Measurements from ENCODE around the gene FUT7.
A peak's percentile ranks its signal among the peaks of the same experiment; 100 is the strongest.

The FUT7 gene

DNA sequence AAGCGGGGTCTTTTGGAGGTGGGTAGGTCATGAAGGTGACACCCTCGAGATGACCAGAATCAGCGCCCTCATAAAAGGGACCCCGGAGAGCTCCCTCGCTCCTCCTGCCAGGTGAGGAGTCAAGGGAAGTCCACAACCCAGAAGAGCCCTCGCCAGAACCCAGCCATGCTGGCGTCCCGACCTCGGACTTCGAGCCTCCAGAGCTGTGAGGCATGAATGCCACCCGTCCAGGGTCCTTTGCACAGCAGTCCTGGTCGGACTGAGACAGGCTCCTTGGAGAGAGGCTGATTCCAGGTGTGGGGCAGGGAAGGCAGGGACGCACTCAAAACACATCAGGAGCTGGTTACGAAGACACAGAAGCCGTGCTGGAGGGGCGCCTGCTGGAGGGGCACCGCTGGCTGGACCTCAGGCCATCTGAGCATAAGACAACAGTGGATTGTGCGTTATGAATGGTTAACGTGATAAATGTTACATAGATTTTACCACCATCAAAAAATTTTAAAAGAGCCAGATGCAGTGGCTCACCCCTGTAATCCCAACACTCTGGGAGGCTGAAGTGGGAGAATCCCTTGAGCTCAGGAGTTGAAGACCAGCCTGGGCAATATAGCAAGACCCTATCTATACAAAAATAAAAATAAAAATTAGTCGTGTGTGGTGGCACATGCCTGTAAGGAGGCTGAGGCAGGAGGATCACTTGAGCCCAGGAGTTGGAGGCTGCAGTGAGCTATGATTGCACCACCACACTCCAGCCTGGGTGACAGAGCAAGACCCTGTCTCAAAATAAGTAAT lies 29.8 kb downstream of the FUT7 start:
- no peak for DNase-seq (ENCODE audit: low read depth)

DNA sequence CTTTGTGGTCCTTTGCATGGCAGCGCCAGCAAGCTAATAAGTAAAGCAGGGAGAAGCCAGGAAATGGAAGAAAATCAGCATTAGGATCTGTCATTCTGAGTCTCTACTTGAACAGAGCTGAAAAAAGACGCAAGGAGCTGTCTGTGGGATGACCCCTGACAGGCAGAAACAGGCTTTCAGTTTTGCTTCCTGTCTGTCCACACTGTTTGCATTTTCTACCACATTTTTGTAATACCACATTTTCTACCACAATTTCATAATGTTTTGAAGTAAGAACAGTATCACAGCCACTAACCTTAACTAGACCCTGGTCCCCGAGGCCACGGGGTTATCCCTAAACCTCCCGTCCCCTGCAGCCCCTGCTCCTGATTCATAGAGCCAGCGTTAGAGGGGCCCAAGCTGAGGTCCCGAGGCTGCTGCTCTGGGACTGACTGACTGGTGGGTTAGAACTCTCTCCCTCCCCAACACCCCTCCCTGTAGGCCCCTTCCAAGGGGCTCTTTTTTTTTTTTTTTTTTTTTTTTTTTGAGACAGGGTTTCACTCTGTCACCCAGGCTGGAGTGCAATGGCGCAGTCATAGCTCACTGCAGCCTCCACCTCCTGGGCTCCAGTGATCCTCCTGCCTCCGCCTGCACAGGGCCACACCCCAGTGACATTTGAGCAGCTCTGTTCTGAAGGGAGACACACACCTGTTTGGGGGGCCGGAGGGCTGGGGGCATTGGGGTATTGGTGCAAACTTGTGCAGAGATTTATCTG lies 31.5 kb downstream of the FUT7 start:
- DNase-seq (ENCODE audit: low read depth) = no peak

DNA sequence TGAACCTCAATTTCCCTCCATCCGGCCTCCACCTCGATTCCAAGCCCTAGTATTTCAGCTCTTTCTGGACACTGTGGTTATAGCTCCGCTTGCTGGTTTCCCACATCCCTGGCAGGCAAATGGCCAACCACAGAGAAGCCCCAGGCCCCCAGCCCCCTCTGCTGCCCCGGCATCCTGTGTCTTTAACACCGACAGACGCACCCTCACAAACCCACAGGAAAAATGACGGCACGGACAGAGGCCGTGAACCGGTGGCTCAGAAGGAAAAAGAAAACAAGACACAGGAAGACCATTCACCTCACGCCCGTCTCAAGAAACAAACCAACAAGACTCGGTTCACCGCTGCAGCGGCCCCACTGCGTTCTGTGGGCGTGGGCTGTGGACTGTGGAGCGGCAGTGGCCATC lies 34.1 kb downstream of the FUT7 start:
- DNase-seq (ENCODE audit: low read depth) = no peak

GRCh38 chr9:136997371-136997770 lies 34.5 kb downstream of the FUT7 start:
- DNase-seq (ENCODE audit: low read depth) = no peak

DNA sequence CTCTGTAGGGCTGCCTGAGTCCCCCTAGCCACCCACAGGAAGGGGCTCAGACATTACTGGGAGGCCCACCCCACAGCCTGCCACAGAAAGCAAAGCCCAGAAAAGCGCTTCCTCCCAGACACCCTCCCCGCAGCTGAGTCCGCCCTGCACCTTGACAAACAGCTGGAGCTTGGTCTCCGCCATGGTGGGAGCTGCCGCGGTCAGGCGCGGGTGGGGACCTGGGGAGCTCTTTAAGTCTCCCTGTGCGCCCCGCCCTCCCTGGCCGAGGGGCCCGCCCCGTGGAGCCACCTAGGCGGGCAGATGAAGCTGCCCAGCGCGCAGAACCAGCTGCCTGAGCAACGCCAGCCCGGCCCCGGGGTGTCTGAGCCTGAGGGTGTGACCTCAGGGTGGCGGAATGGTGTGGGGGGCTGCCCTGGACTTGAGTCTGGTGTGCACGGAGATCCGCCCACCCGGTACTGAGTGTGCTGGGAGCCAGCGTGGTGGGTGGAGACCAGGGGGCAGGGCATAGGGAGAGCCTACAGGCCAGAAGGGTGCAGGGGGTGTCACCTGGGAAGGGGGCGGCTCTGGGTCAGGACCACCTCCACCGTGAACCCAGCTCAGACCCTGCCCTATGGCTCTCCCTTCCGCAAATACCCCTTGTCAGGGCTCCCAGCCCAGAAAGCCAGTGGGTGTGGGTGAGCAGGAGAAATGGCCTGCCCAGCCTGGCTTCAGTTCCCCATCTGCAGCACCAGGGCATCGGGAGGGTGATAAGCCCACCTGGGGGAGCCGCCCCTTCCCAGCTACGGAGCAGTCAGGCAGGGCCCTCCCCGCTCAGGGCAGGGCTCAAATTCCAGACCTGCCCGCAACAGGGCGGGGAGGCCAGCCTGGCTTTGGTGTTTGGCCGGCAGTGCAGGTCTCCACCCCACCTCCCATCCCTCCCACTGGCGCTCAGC lies 35.3 kb downstream of the FUT7 start, which contains the start of gene CLIC3:
Gene CLIC3, minus strand, starts transcription at position 208 of the 932 bp plus-strand sequence. Its CDS starts 25 bp downstream, at position 183.
- DNase-seq (ENCODE audit: low read depth) = no peak

GRCh38 chr9:136995772-136996311 lies 36.0 kb downstream of the FUT7 start:
- DNase-seq (ENCODE audit: low read depth) = no peak

DNA sequence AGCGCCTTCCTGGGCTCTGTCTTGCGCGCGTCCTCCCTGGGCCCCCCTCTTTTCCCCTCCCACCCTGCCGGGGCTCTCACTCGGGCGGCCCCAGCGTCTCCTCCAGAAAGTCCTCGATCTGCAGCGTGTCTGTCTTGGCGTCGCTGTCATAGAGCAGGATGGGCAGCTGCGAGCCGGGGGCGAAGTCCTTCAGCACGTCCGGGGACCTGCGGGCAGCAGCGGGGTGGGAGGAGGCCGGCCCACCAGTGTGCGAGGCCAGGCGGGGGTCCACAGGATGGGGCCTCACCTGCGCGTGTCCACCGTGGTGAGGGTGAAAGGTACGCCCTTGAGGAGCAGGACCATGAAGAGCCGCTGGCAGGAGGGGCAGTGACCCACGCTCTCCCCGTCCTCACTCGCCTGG lies 36.5 kb downstream of the FUT7 start:
- no peak for DNase-seq (ENCODE audit: low read depth)

- DNase-seq (ENCODE audit: low read depth) = no peak
These were observed 37.0 kb downstream of the FUT7 start for GRCh38 chr9:136994888-136995230.

DNA sequence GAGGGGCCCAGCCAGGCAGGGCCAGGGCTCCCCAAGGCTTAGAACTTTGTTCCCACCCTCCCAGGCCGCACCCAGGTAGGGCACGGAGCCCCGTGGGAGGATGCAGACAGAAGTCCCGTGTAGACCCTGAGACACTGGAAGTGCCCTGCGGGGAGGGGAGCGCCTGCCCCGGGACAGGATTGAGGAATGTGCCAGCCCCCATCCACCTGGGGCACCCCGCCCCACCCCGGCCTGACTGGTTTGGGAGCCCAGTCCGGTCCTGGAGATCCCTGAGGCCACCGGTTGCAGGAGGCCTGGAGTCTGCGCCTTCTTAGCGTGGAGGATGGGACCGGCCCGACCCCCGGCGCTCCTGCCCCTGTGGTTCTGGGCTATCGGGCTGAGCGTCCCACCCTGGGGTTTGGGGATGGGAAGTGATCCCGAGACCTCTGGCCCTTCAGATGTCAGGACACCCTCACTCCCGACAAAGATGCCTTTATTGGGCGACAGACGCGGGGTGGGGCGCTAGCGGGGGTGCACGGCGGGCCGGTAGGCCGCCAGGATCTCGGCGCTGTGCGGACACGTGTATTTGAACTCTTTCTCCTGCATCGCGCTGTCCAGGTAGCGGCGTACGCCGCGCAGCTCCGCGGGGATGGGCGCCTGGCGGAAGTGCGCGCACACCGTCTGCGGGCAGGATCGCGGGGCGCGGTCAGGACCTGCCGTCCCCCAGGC lies 37.6 kb downstream of the FUT7 start:
- no peak for DNase-seq (ENCODE audit: low read depth)

- no peak for DNase-seq (ENCODE audit: low read depth)
These were observed 39.0 kb downstream of the FUT7 start for GRCh38 chr9:136992819-136993369.

DNA sequence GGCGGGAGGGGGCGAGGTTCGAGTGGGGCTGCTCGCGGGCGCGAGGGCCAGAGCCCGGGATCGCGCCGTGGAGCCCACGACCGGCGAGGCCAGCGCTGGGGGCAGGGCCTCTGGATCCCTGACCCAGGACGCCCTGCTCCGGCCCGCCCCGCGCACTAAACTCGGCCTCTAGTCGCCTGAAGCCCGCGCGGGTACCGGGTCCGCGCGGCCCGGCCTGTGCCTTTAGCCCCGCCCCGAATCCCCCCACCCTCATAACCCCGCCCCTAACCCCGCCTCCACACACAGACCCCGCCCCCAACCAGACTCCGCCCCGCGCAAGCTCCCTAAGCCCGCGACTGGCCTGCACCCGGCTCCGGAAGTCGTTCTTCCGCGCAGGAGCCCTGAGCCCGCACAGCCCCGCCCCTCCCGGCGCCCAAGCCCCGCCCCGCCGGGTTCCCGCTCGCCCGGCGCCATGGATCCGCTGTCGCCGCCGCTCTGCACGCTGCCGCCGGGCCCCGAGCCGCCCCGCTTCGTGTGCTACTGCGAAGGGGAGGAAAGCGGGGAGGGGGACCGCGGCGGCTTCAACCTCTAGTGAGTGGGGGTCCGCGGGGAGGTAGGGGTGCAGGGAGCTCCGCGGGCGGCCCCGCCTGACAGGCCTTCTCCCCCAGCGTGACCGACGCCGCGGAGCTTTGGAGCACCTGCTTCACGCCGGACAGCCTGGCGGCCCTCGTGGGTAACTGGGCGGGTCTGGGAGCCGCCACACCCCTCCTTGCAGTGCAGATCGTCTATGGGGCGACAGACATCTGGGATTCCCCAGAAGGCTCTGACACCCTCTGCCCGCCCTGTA lies 39.7 kb downstream of the FUT7 start, which contains the start of gene PAXX:
Gene PAXX, plus strand, starts transcription at position 430 of the 826 bp plus-strand sequence. Its CDS starts 22 bp downstream, at position 452.
- DNase-seq (ENCODE audit: low read depth) = peak; percentile 87

DNA sequence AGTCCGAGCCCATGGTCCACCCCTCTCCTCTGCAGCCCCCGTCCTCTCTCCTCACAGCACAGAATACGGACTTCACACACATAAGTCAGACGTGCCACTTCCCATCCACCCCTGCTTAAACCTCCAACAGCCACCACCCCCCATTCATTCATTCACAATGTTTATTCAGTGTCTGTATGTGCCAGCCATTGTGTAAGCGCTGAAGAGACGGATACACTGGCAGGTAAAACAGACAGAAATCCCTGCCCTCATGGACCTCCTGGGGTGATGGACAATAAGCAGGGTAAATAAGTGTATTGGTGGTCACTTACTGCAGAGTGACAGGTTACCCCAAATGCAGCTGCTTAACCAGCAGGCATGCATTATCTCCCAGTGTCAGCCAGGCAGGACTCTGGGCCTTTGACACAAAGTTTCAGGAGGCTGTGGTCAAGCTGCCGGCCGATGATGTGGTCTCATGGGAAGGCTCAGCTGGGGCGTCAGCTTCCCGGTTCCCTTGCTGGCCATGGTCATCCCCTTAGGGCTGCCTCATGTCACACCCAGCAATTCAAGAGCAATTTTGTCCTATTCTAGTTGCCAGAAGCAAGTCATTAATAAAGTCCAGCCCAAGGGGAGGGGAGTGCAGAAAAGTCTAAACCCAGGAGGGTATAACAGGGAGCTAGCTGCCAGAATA lies 41.5 kb downstream of the FUT7 start:
- DNase-seq (ENCODE audit: low read depth) = no peak

- no peak for DNase-seq (ENCODE audit: low read depth)
These were observed 43.0 kb downstream of the FUT7 start for GRCh38 chr9:136988872-136989271.

- DNase-seq (ENCODE audit: low read depth) = no peak
These were observed 46.0 kb downstream of the FUT7 start for GRCh38 chr9:136985853-136986252.

GRCh38 chr9:136985027-136985602 lies 46.8 kb downstream of the FUT7 start:
- no peak for DNase-seq (ENCODE audit: low read depth)

GRCh38 chr9:136984464-136985026 lies 47.3 kb downstream of the FUT7 start:
- DNase-seq (ENCODE audit: low read depth) = no peak

DNA sequence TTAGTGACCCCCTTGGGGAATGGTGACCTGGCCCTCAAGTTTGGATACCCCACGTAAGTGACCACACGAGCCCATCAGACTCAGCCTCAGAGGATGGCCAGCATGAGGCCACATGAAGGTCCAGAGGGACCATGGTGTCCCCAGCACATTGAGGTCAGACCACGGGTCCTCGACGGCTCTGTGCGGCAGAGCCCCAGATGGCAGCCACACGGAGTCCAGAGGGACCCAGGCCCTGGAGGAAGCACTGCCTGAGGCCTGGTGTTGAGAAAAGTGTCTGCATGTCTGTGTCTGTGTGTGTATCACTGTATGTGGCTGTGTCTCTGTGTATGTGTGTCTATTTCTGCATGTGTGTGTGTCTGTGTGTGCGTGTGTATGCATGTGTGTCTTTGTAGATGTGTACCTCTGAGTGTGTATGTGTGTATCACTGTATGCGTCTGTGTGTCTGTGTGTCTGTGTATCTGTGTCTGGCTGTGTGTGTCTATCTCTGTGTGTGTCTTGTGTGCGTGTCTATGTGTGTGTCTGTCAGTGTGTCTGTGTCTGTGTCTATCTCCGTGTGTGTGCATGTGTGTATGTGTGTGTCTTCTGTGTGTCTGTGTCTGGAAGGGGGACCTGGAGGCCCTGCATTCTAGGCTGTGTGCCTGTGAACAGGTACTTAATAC lies 48.1 kb downstream of the FUT7 start:
- no peak for DNase-seq (ENCODE audit: low read depth)

- DNase-seq (ENCODE audit: low read depth) = no peak
These were observed 48.7 kb downstream of the FUT7 start for GRCh38 chr9:136983167-136983566.
